Stimulated activated CD8-positive, alpha-beta memory T cell treated with anti-CD3 and anti-CD28 coated beads, Interleukin-4, amount 100 ng/mL, for 48 hours (primary cell): ENCODE measurements around the gene METTL2B.
"Not testable (repeated sequence)": the region's sequence is repeated elsewhere in the genome, so short reads cannot be mapped to it uniquely, and the experiment has no call there.

ENCODE experiments used
- DNase-seq: peaks from one replicate; pipeline ENCODE4 v3.0.0-alpha.2; 2020

Gene METTL2B

DNA sequence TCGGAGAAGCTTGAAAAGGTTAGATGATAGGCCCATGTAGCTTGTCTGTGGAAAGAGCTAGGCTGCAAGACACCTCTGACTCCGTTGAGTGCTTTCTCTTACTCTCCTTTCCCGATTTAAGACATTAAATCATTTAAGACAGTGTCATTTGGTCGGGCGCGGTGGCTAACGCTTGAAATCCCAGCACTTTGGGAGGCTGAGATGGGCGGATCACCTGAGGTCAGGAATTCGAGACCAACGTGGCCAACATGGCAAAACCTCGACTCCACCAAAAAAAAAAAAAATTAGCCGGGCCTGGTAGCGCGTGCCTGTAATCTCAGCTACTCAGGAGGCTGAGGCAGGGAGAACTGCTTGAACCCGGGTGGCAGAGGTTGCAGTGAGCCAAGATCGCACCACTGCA, 52.6 kb downstream of the METTL2B start:
- not testable (repeated sequence) for DNase-seq

DNA sequence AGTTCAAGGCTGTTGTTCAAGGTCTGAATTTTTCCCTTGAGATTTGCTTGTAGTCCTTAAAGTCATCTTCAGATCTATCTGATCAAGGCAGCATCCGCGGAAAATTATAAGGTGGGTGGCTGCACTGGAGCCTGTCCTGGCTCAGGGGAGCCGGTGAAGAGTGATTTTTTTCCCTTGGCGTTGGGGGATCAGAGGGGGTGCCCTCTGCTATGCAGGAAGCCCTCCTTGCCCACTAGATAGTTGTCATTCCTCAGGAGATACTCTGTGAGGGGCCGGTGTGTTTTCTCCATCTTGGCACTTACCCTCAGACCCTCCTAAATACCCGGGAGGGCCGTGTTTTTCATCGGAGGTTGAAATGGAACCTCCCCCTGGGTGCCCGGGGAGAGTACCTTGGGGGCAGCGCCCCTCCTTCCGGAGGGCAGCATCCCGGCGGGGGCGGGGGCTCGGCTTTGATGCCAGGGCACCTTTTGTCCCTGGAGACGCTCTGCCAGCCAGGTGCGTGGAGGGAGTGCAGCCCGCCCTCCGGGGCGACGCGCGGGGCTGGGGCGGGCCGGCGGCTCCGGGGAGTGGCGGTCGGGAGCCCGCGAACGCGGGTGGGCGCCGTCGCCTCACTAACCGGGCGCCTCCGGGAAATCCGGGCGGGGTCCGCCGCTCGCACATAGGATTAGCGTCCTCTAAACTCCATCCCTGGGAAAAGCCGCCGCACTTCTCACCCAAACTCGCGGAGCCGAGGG, 53.7 kb downstream of the METTL2B start:
- DNase-seq, result peak; percentile 53

DNA sequence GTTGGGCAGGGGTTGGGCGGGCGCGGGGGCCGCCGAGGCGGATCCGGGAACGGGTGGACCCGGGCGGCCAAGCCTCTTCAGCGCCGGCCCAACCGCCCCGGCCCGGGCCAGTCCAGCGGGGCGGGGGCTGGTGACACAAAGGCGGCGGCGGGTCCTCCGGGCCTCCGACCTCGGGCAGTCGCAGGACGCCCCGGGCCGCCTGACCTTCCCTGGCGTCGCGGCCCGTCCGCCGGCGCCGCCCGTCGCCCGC, 54.2 kb downstream of the METTL2B start:
- DNase-seq, result no peak

DNA sequence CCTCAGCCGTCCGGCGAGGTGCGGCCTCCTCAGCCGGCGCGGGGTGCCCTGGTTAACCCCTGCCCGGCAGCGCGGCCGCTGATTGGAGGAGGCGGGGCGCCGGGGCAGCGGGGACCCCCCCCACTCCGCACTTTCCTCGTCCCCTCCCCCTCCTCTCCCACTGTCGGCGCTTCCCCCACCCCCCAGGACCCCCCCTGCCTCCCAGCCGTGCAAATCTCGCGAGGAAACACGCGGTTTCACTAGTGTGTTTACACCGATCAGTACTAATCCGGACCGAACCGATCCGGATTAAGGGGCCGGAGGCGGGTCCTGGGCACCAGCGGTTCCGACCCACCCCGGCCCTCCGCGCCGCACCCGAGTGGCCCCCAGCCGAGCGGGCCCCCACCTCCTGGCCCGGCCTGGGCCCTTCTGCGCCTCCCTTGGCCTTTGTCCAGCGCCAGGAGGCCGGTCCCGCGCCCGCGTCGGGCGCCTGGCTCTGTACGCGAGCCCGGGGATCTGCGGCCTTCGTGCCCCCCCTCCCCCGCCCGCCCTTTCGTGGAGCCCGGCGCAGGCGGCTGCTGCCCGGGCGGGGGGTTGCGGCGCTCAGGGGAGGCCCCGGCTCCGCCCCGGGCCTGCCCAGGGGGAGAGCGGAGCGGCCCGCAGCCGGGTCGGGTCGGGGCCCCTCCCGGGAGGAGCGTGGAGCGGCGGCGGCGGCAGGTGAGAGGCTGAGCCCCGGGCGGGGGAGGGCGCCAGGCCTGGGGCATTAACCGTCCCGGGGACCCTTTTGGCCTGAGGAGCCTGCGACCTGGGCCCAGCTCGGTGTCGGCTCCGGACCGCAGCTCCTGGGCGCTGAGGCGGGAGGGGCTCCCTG, 54.8 kb downstream of the METTL2B start:
- DNase-seq, result peak; percentile 85

DNA sequence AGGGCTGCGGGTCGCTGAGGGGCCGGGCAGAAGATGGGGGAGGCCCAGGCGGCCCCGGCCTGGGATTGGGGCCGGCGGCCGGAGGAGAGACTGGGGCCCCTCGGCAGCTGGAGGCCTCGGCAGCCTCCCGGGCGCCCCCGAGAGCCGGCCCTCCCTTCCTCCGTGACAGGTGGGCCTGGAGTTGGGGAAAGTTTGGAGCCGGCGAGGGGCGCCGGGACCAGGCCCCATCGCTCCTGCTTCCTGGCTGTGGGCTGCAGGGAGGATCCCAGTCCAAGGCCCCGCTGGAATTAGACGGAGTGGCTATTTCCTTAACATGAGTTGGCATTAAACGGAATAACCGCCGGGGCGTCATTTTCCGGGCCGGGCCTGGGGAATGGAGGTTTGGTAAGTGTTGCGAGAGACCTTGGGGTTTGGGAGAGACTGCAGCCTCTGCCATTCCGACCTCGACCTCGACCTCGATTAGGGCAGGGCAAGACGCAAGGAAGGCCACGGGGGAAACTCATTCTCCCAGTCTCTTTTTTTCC, 55.5 kb downstream of the METTL2B start:
- peak; percentile 67 for DNase-seq

DNA sequence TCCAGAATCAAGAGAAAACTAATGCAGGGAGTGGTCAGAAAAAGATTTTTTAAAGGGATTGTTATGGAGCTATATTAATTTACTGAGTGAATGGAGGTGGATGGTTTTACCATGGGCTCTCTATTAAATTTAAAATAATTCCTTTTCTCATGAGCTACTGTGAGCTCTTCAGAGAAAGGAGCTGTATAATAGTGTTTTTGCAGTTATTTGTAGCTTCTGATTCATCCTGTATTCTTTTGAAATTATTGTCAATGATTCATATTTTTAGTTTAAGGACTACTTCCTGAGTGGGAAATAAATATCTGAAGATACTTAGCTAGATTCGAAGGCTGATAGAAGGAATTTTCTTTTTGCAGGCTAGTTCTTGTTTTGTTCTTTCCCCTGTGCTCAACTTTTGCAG, 56.4 kb downstream of the METTL2B start:
- DNase-seq, result not testable (repeated sequence)

DNA sequence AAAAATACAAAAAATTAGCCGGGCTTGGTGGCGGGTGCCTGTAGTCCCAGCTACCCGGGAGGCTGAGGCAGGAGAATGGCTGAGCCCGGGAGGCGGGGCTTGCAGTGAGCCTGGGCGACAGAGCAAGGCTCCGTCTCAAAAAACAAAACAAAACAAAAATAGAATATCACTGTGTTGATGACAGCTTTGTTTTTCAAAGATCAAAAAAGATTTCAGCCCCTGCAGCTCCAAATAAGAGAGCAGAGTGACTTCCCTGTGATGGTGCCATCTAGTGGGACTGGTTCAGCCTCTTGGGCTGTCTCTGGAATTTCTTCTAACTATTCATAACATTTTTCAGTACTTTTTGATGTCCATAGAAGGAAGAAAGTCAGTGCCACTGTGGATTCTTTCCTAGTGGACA, 60.9 kb downstream of the METTL2B start:
- not testable (repeated sequence) for DNase-seq

DNA sequence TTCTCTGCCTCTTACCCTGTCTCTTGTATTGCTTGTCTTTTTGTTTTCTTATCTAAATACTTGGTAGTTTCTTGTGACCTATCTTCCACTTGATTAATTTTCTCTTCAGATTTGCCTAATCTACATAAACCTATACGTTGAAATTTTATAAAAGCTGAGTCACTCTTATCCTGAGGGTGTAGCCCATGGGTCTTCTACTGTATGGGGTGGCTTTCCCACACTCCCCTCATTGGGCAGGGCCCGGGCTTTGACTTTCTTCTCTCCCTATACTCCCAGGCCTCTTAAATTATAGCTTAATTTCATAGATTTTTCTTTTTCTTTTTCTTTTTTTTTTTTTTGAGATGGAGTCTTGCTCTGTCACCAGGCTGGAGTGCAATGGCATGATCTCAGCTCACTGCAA, 66.0 kb downstream of the METTL2B start:
- DNase-seq, result not testable (repeated sequence)

DNA sequence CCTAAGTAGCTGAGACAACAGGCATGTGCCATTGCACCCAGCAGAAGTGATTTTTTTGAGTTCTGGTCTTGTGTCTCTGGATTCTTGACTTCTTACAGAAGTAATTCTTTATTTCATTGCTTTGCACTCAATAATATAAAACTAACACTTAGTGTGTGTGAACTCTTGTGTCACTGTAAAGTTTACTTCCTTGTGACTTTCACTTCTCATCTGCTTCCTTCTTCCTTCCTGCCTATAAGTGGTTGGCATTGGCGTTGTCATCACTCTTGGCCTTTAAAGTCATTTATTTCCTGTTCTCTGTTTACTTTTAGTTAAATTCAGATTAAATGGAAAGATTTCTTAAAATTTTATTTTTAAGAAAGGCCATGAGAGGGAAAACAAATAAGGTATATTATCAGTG, 66.8 kb downstream of the METTL2B start:
- not testable (repeated sequence) for DNase-seq

DNA sequence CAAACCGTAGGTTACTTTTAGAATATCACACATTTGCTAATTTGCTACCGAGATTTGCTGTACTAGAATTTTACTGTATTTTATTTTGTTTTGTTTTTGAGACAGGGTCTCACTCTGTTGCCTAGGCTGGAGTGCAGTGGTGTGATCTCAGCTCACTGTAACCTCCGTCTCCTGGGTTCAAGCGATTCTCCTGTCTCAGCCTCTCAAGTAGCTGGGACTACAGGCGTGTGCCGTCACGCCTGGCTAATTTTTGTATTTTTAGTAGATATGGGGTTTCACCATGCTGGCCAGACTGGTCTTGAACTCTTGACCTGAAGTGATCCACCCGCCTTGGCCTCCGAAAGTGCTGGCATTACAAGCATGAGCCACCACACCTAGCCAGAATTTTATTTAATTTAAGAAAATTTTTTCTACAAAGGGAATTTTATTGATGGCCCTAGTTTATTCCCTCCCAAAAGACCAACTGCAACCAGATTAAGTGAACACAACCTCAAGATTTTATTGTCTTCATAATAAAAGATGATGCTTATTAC, 69.8 kb downstream of the METTL2B start:
- not testable (repeated sequence) for DNase-seq

DNA sequence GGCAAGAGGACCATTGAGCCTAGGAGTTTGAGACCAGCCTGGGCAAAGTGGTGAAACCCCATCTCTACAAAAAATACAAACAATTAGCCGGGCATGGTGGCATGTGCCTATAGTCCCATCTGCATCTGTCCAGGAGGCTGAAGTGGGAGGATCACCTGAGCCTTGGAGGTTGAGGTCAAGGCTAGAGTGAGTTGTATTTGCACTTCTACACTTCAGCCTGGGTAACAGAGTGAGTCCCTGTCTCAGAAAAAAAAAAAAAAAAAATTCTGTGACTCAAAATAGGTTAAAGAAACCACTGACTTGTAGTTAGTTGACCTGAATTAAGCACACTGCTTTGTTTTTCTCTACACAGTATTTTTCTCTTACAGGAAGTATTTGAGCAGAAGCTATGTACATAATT, 74.4 kb downstream of the METTL2B start:
- no peak for DNase-seq

DNA sequence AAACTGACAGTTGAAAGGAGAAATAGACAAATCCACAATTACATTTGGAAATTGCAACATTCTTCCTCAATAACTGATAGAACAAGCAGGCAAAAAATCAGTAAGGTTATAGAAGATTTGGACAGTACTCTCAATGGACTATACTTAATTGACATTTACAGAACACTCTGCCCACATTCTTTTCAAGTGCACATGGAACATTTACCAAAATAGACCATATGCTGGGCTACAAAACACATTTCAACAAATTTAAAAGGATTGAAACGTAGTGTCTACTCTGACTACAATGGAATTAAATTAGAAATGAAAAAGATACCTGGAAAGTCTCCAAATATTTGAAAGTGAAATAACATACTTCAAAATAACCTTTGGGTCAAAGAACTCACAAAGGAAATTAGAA, 77.8 kb downstream of the METTL2B start:
- not testable (repeated sequence) for DNase-seq
